GM20431 (cell line): Measurements from ENCODE around the gene OSBPL6.
"Not testable (repeated sequence)": the region's sequence is repeated elsewhere in the genome, so short reads cannot be mapped to it uniquely, and the experiment has no call there.

Source experiments
- in situ Hi-C: fragments of 300-500 bp; cut with MseI, MboI; formaldehyde crosslinking; loops from one replicate; pipeline ENCODE4 v1.15.0; 2020; ENCODE audit warnings: low sequenced_read_pairs; ENCODE audit not compliant: unreplicated experiment

Gene OSBPL6

DNA sequence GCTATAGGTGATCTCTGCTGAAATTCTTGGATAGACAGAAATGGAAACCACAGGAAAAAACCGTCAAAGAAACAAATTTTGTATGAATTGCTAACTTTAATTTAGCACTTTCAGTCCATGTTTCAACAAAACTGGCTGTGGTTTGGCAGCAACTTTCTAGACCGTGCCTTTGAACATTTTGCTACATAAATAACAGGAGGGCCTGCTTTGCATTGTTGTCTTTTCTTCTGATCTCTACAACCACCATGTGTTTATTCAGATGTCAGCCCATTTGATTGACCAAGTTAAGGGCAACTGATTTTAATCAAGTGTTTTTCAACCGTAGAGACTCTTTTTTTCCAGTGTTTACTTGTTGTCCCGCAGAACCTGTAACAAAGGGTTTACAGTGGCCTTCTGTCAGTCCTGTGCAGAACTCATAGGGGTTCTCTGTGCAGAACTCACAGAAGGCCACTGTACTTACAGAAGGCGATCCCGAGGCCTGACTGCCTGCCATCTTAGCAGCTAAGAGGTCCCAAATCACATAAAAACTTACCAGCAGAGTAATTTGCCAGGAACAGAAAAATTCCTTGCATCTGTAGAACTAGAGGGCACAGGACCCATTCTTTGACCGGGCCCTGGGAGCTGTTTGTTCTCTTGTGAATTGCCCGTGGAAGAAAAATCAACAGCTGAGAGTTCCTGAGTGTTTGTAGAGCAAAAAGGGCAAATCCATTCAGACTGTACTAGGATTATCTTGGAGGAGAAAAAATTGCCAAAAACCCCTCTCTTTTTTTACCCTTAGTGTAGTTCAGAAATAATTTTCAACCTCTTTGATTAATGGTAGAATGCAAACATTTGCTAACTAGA is 136.1 kb downstream of the OSBPL6 start:
- in situ Hi-C loops = no loop called here

- in situ Hi-C loops = no loop called here
Measured at GRCh38 chr2:178331474-178332432, 137.4 kb downstream of the OSBPL6 start.

GRCh38 chr2:178333851-178334250 is 139.5 kb downstream of the OSBPL6 start:
- in situ Hi-C loops = no loop called here

DNA sequence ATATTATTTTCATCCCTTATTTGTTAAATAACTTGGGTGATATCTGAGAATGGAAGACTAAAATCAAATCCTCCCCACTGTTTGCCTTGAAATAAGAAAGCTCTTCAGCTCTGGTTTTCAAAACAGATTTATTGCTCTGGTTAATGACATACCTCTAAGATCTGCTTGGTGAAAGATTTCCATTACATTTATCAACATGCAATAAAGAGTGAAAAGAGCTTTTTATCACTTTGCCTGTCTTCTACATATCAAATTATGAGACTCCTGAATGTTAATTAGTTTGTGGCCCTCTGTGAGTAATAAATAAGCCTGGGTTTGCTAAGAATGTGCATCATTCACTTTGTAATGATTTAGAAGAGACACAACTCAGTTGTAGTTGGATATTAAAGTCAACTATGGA is 140.9 kb downstream of the OSBPL6 start:
- in situ Hi-C loops = no loop called here

DNA sequence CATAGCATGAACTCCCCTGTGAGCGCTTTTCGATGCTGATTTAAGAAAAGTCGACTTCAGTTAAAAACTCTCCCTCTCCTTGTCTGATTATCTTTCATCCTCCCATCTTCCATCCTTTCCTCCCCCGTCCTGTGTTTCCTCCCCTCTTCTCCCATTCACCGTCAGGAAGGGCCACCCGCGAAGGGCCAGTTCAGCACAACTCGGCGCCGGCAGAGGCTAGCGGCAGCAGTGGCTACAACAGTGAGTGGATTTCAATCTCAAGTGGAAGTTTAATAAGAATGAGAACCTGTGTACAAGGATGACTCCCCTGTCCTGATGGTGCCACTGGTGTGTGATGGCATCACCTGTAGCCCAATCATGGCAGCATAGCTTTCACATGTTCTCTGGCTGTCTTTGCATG is 149.8 kb downstream of the OSBPL6 start:
- in situ Hi-C loops = no loop called here

DNA sequence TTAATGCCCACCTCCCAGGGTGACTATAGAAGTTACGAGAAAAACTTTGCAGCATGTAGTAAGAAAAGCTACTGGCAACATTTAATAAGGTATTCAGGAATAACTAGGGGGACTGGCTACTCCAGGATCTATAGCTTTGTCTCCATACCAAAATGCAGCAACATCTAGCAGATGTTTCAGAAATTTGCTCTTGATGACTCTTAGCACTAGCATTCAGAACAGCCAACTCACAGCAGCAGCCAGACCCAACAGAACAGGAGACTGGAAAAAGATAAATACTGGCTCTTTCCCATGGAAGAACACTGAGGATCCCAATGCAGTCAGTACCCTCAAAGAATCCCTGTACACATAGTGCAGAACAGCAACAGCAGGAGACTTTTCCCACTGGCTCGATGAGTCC is 151.6 kb downstream of the OSBPL6 start:
- in situ Hi-C loops = no loop called here

DNA sequence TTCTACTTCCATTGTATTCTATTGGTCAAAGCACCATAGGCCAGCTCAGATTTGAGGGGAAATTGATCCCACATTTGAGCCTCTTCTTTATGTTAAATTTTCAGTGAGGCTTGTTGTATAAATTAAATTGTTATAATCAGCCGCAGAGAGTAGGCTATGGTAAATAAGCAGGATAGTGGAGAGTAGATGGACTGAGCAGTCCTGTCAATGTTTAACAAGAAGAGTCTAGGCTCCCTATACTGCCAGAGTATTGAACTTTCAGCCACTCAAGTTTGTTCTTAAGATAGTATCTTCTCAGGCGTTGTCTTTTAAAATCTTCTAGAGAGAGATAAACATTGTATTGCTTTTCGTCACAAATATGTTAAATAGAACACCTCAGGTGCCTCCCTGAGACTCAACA is 155.7 kb downstream of the OSBPL6 start:
- in situ Hi-C loops = no loop called here

- in situ Hi-C loops = not testable (repeated sequence)
Measured at GRCh38 chr2:178357704-178358103, 163.4 kb downstream of the OSBPL6 start.

- in situ Hi-C loops = no loop called here
Measured at GRCh38 chr2:178359192-178359912, 165.0 kb downstream of the OSBPL6 start.

- in situ Hi-C loops = no loop called here
Measured at GRCh38 chr2:178361588-178361987, 167.3 kb downstream of the OSBPL6 start.

DNA sequence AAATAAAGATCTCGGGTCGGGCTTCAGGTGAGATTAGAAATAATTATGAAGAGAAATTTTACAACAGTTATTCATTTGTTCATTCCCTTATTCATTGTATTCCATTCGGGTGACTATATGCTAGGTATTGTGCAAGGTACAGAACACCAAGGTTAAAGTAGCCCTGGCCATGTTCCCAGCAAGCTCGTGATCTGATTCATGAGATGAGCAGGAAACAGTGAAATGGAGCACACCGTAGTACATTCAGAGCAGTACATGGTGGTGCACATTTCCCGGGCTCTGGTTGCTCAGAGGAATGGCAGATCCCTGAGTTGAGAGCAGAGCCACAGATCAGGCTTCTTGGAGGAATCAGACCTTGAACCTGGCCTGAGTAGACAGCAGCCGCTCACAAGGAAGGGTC is 168.9 kb downstream of the OSBPL6 start:
- in situ Hi-C loops = no loop called here

GRCh38 chr2:178365116-178365515 is 170.8 kb downstream of the OSBPL6 start:
- in situ Hi-C loops = no loop called here

DNA sequence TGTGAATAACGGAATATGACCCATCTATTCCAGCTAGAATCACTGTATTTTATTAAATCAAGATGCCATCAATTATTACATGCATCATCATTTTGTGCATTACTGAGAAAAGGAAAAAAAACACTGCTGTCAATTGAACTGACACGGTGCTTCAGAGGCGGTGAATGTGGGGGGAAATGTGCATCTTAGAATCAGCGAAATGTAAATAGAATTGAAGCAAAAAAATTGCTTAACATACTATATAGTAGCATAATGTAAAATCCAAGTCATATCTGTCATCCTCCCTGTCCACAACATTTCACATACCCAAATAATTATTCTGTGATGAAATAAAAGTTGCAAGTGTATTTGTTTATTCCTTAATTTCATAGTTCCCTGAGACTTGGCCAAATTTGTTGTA is 172.1 kb downstream of the OSBPL6 start:
- in situ Hi-C loops = no loop called here

DNA sequence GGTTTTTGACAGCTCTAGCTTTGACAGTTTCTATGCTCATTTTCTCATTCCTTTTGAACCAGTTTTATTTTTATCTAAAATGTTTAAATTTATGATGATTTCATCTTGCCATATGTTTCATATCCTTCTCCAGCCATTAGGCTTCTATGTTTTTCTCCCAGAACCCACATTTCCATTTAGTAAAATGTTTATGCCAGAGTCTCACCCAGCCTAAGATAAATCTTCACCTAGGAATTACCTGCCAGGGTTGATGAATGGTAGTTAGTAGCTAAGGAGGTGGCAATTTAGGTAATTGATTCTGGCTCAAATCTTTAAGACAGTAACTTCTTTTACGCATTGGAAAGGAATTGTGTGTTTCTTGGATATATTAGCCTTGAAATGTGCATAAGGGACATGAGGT is 173.0 kb downstream of the OSBPL6 start:
- in situ Hi-C loops = no loop called here

GRCh38 chr2:178374865-178375264 is 180.6 kb downstream of the OSBPL6 start:
- in situ Hi-C loops = no loop called here

DNA sequence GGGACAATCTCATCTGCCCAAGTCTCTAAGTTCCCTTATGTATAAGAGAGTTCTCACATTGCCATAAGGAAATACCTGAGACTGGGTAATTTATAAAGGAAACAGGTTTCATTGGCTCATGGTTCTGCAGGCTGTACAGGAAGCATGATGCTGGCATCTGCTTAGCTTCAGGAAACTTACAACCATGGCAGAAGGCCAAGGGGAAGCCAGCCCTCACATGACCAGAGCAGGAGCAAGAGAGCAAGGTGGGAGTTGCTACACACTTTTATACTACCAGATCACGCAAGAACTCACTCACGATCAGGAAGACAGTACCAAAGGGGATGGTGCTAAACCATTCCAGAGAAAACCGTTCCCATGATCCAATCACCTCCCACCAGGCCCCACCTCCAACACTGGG is 182.7 kb downstream of the OSBPL6 start:
- in situ Hi-C loops = no loop called here

DNA sequence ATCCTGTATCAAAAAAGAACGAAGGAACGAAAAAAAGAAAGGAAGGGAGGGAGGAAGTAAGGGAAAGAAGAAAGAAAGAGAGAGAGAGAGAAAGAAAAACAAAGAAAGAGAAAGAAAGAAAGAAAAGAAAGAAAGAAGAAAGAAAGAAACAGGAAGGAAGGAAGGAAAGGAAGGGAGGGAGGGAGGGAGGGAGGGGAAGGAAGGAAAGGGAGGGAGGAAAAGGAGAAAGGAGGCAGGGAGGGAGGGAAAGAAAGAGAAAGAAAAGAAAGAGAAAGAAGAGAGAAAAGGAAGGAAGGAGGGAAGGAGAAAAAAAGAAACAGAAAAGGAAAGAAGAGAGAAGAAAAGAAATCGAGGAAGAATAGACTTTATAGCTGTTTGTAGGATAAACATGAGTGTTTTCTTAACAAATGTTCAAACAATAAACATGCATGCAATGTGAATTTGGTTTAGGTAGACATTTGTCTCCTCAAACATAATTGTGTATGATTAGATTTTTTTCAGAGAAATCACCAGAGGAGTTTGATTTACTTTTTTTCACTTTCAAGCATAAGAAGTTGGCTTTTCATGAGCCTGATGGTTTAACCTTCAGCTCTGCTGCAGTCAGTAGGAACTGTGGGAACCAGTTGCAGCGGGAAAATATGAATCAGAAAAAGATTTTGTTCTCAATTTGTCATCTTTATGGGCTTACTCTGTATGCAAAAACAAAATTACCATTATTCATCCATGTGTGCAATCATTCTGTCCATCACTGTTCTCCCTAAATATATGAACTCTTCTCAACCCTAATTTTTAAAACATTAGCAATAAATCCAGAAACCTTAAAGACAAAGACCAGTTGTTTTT is 185.1 kb downstream of the OSBPL6 start:
- in situ Hi-C loops = no loop called here

DNA sequence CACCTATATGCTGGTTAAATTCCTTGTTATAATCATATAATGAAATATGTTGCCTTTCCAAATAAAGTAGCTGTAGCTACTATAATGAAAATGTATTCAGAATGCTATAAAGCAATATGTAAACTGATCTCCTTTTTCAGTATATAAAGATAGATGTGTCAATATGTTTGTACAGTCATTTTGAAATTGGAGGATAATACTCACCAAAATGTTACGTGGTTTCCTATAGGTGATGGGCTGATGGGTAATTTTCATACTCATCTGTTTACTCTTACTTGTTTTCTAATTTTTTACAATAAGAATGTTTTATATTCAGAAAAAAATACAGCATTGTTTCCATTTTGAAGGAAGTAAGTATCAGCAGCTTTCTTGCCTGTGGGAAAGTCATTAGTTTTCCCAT is 186.5 kb downstream of the OSBPL6 start:
- in situ Hi-C loops = no loop called here

DNA sequence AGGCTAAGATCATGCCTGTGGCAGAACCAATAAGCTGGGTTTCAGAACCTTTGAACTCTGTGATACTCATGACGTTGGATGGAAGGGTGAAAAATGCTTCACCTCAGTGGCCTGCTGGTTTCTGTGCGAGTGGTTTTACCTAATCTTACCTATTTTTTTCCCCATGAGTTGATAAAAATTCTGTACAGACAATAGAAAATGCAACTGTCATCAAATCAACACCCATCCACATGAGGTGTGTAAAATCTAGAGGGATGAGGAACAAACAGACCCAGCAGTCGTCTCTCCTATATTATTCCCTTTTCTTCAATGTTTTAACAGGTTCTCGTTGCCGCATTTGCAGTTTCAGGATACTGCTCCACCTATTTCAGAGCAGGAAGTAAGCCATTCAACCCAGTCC is 189.4 kb downstream of the OSBPL6 start:
- in situ Hi-C loops = no loop called here
